H1 (cell line): ENCODE measurements around the gene GALNTL6. TPM values are rescaled to one million over a fixed set of nuclear protein-coding genes. Genes with fewer than 3 reads are reported as not detected.

ENCODE experiments used
- TAF1 ChIP-seq: IDR thresholded peaks from 2 replicates; pipeline ENCODE4 v1.6.1; 2011; ENCODE audit warnings: mild to moderate bottlenecking, low read depth, low read length
- polyA plus RNA-seq, 7 experiments: library from polyadenylated mRNA; depleted of rRNA in 3 of 7; stranded (reverse) in 5 of 7; unstranded in 2 of 7; fragments of >200 nt in 5 of 7; fragments of 200-250 nt in 2 of 7; gene quantifications; 1 replicate in 5 of 7; 2 replicates in 1 of 7; 4 replicates in 1 of 7; pipeline versions ENCODE4 v1.2.1 to v1.2.3, GENCODE V29; 2011 to 2013; ENCODE audit warnings: missing spikeins in 2 of 7, mixed read lengths in 2 of 7
- total RNA-seq: library from RNA; stranded (reverse); fragmentation: NEBNext Ultra II Directional; extraction: Animal tissue kit (Norgen Biotek cat#: 25700); gene quantifications from 2 replicates; pipeline ENCODE4 v1.2.1, GENCODE V29; 2021

The GALNTL6 gene
- total and polyA plus RNA-seq, 2 of the 8 experiments (the other 6 are each of a cell fraction or from before 2014, with no cell fraction given), result 0.03 to 0.32 TPM

- no peak for TF ChIP-seq TAF1
Measured at GRCh38 chr4:171919314-171919713, 106.1 kb downstream of the GALNTL6 start (continued).
